ENCODE measurements around the gene BPTF.

DNA sequence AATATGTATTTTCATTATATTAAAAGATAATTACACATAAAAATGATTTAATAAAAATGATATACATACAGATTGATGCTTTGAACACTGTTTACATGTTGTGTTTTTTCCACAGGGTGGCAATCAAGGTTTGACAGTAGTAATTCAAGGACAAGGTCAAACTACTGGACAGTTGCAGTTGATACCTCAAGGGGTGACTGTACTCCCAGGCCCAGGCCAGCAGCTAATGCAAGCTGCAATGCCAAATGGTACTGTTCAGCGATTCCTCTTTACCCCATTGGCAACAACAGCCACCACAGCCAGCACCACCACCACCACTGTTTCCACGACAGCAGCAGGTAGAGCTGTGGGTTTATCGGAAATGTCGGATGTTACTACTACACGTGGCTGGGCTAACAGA, 118.7 kb downstream of the BPTF start:
- TF ChIP-seq, protein P1, sequence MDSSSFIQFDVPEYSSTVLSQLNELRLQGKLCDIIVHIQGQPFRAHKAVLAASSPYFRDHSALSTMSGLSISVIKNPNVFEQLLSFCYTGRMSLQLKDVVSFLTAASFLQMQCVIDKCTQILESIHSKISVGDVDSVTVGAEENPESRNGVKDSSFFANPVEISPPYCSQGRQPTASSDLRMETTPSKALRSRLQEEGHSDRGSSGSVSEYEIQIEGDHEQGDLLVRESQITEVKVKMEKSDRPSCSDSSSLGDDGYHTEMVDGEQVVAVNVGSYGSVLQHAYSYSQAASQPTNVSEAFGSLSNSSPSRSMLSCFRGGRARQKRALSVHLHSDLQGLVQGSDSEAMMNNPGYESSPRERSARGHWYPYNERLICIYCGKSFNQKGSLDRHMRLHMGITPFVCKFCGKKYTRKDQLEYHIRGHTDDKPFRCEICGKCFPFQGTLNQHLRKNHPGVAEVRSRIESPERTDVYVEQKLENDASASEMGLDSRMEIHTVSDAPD (CRISPR knock-in tag; IDR thresholded peaks at IDR 0.05), result no peak
- TF ChIP-seq ZSCAN5A (CRISPR knock-in tag; IDR thresholded peaks at IDR 0.05; ENCODE audit: borderline replicate concordance) (no peak), ZKSCAN1 (IDR thresholded peaks at IDR 0.05; ENCODE audit: low read length) (no peak), USF2 (IDR thresholded peaks at IDR 0.05; ENCODE audit: low read depth, low read length) (no peak), USF2 (CRISPR knock-in tag; IDR thresholded peaks at IDR 0.05; ENCODE audit: borderline replicate concordance) (no peak), MEIS2 (CRISPR knock-in tag; IDR thresholded peaks at IDR 0.05) (no peak)

Data from HepG2 (cell line).